Subcutaneous adipose tissue (tissue), 4 donors: ENCODE measurements around the gene NT5DC1. TPM values are rescaled to one million over a fixed set of nuclear protein-coding genes. Genes with fewer than 3 reads are reported as not detected.

Source experiments
- CTCF ChIP-seq: fragments of 450-650 bp; IDR thresholded peaks from one replicate; pipeline ENCODE4 v1.5.1; 2016; ENCODE audit warnings: low read depth, mild to moderate bottlenecking, control low read depth, antibody characterized with exemption, moderate library complexity
- total RNA-seq, 4 donors: library from RNA; depleted of rRNA; stranded (reverse); fragments of >200 nt; gene quantifications; one replicate each; pipeline ENCODE4 v1.1.0, GENCODE V29; 2016

The NT5DC1 gene
- total RNA-seq, 4 donors from 2014 or later: 7.7 to 19.2 (median 11.0) TPM

DNA sequence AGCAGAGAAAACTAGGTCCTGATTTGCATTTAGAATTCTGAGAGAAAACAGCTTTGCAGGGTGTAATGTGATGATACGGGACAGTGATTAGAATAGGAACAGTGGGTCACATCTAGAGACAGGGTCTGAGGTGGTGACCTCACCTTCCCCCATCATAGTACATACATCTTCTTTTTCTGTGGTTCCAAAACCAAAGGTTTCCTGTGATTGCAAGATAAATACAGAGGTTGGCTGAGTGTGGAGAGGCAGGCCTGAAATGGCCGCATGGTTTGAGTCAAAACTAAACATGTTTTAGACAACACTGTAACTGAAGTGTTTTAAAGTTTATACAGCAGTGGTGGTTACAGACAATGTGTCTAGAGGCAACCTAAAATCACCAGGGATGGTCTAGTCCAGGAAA, 10.4 kb upstream of the NT5DC1 start:
- no peak for TF ChIP-seq CTCF

- TF ChIP-seq CTCF: no peak
Measured at GRCh38 chr6:116094041-116094440, 6.6 kb upstream of the NT5DC1 start.

DNA sequence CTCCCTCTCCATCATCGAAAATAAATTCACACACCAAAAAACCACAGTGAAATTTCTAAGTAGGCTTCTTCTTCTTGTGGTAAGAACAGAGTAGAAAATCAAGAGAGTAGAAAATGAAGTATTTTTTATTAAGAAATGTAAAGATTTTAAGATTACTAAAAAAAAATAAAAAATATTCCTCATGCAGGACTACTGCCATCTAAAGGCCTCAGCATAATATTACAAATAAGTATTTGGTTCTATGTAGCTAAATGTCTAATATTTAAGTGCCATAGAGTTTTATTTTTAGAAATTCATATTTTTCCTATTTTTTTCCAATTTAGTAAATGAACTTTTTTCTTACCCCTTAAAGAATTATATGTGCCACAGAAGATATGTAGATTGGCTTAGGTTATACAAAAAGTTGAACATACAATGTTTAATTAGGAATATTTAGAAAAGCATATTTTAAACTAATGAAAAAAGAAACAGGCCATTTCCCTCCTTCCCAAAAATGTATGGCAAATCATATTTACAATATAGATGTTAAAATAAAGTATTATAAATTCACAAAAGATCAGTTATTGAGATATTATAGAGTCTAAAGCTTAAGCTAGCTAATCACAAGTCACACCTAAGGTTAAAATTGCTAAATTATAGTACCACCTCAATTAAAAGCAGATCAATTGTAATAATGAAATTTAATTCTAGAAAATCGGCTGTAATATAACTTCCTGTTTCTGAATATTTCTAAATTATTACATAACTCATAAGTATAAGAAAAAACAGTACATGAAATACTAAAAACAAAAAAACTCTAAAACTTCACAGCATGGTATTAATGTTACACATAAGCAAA, 3.5 kb upstream of the NT5DC1 start:
- TF ChIP-seq CTCF: no peak

DNA sequence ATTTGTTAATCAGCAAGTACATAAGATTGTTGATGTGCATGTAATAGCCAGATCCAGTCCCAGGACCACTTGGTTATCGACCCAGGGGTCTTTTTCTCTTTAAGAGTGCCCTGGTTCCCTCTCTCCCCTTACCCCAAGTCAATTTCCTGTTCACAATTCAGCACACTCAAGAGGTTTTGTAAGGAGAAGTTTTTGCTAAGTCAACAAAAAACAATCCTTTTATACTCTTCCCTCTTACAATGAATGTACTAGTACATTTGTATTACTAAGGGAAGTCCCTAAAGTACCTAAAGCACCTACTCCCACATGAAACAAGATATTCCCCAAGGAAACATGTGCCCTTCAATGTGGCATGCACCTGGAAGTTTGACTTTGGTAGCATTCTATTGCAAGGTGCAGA, 1.6 kb upstream of the NT5DC1 start:
- TF ChIP-seq CTCF: no peak

GRCh38 chr6:116101302-116101718, 657 bp downstream of the NT5DC1 start:
- TF ChIP-seq CTCF: no peak

GRCh38 chr6:116101790-116102189, 1.1 kb downstream of the NT5DC1 start:
- TF ChIP-seq CTCF: no peak

DNA sequence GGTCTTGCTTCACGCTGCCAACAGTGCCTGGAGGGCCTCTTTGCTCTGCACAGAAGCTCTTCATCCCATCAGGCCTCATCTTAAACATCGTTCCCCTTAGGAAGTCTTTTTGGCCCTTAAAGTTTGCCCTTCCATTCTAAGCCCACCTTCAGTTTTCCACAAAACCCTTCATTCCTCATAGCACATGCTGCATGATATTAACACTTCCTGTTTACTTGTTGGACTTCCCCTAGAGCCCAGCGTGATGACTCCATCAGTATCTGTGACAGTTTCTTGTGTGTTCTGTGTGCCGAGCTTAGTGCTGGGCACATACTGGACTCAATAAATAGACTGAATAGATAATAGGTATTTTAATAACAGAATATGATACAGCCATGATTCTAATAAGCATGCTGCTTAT, 2.2 kb downstream of the NT5DC1 start:
- TF ChIP-seq CTCF: no peak
